Subcutaneous adipose tissue (tissue), 4 donors: ENCODE results near the gene KIF25. TPM values are rescaled to one million over a fixed set of nuclear protein-coding genes. Genes with fewer than 3 reads are reported as not detected.

Source experiments
- CTCF ChIP-seq: fragments of 450-650 bp; IDR thresholded peaks from one replicate; pipeline ENCODE4 v1.5.1; 2016; ENCODE audit warnings: low read depth, mild to moderate bottlenecking, control low read depth, antibody characterized with exemption, moderate library complexity
- total RNA-seq, 4 donors: library from RNA; depleted of rRNA; stranded (reverse); fragments of >200 nt; gene quantifications; one replicate each; pipeline ENCODE4 v1.1.0, GENCODE V29; 2016

Gene KIF25
- total RNA-seq, 4 donors from 2014 or later: 0.65 to 0.94 TPM; not detected in 2

- no peak for TF ChIP-seq CTCF
Measured at GRCh38 chr6:168040856-168041496, 43.5 kb downstream of the KIF25 start.

DNA sequence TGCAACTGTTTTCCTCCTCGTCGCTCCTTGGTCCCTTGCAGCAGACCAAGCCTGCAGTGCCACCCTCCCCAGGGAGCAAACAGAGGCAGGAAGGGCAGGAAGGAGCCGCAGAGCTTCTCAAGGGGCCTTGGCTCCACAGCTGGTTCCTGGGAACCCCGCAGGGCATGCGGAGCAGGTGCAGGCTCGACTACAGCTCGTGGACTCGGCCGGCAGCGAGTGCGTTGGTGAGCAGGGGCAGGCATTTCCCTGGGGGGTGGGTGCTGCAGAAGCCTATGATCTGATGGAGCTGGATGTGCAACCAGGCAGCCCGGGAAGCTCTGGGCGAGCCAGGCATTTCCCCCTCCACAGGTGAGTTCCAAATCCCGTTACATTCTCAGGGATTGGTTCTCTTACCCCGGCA lies 44.5 kb downstream of the KIF25 start:
- TF ChIP-seq CTCF: no peak

- no peak for TF ChIP-seq CTCF
Measured at GRCh38 chr6:168042426-168043192, 45.1 kb downstream of the KIF25 start.

DNA sequence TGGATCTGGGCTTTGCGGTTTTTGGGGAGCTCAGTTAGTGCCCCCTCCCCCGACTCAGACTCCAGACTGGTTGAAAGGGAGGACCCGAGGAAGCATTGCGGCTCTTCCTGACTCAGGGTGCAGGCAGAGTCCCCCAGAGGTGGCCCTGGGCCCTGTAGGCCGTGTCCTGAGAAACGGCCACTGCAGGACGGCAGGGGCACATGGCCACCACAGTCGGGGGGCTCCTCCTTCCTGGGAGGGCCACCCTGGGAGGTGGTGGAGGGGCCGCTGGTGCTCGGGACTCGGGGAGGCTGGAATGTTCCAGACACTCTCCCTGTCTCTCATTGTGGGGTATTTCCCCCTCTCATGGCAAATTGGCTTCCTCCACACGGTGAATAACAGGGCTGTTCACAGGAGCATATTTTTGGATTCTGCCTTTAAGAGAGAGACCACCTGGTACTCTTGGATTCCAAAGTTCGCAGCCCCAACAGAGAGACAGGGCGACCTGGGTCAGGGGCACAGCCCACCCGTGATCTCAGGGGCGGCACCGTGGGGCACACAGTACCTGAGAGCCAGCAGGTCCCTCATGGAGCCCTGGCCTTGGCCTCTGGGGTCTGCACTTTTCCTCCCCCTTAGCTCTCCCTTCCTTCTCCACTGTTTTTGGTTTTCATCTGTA lies 45.8 kb downstream of the KIF25 start:
- no peak for TF ChIP-seq CTCF

GRCh38 chr6:168043848-168044415 lies 46.5 kb downstream of the KIF25 start:
- no peak for TF ChIP-seq CTCF

- no peak for TF ChIP-seq CTCF
Measured at GRCh38 chr6:168044521-168045130, 47.2 kb downstream of the KIF25 start.
